Osteoblast (primary cell): ENCODE measurements around the gene APOH. TPM values are rescaled to one million over a fixed set of nuclear protein-coding genes. Genes with fewer than 3 reads are reported as not detected.

Experiments
- DNase-seq: peaks from one replicate; pipeline ENCODE4 v3.0.0; 2011; ENCODE audit warnings: low spot score, mixed read lengths; ENCODE audit not compliant: insufficient read length; ENCODE audit errors: missing footprints
- H2AFZ ChIP-seq: 2 replicates; pipeline ENCODE4 v1.6.0; 2011; ENCODE audit warnings: mild to moderate bottlenecking, low read length
- H3K27ac ChIP-seq: 2 replicates; pipeline ENCODE4 v1.5.1; 2011; ENCODE audit warnings: mild to moderate bottlenecking, low read depth, low read length, moderate library complexity
- H3K27me3 ChIP-seq: 2 replicates; pipeline ENCODE4 v1.6.0; 2012; ENCODE audit warnings: mild to moderate bottlenecking, control low read depth, inconsistent platforms, low read length, moderate library complexity; ENCODE audit not compliant: insufficient read depth
- H3K36me3 ChIP-seq: 2 replicates; pipeline ENCODE4 v1.5.1; 2011; ENCODE audit warnings: mild to moderate bottlenecking, low read length, control low read depth, moderate library complexity; ENCODE audit not compliant: insufficient read depth
- H3K4me1 ChIP-seq: 2 replicates; pipeline ENCODE4 v1.5.1; 2011; ENCODE audit warnings: mild to moderate bottlenecking, low read length, control low read depth, moderate library complexity; ENCODE audit not compliant: insufficient read depth
- H3K4me2 ChIP-seq: 2 replicates; pipeline ENCODE4 v1.6.0; 2011; ENCODE audit warnings: mild to moderate bottlenecking, low read length; ENCODE audit not compliant: insufficient read depth
- H3K4me3 ChIP-seq: fragments of 200-600 bp; sonication (generic); 3 replicates; pipeline ENCODE4 v1.5.1; 2012; ENCODE audit warnings: mild to moderate bottlenecking, low read length, inconsistent platforms; ENCODE audit not compliant: insufficient read depth
- H3K79me2 ChIP-seq: 2 replicates; pipeline ENCODE4 v1.6.0; 2012; ENCODE audit warnings: mild to moderate bottlenecking, low read length, control low read depth, inconsistent platforms; ENCODE audit not compliant: insufficient read depth
- H3K9me3 ChIP-seq: 2 replicates; pipeline ENCODE4 v1.5.1; 2011; ENCODE audit warnings: low read depth, low read length, control low read depth
- H4K20me1 ChIP-seq: 2 replicates; pipeline ENCODE4 v1.6.0; 2012; ENCODE audit warnings: mild to moderate bottlenecking, low read length, control low read depth; ENCODE audit not compliant: insufficient read depth
- CTCF ChIP-seq: IDR thresholded peaks from 2 replicates; pipeline ENCODE4 v1.5.1; 2011; ENCODE audit warnings: mild to moderate bottlenecking, low read depth, low read length, moderate library complexity; ENCODE audit errors: extremely low read depth
- total RNA-seq: library from RNA; depleted of rRNA; stranded (reverse); fragments of >200 nt; gene quantifications from 2 replicates; pipeline ENCODE4 v1.2.3, GENCODE V29; 2012

Gene APOH
- total RNA-seq, 1 donor, result not detected

- no peaks in the 10 kb centered on the region for H3K79me2 ChIP-seq
- no peaks in the 10 kb centered on the region for H3K9me3 ChIP-seq
- no peak overlapping the region for H3K4me3 ChIP-seq
- H2AFZ ChIP-seq, result no peak overlapping the region
- no peak for DNase-seq
- no peak overlapping the region for H3K27ac ChIP-seq
- no peaks in the 10 kb centered on the region for H3K4me1 ChIP-seq
- no peak for TF ChIP-seq CTCF
- no peaks in the 10 kb centered on the region for H4K20me1 ChIP-seq
- H3K36me3 ChIP-seq, result peaks cover 3% of the 10 kb centered on the region
- no peak overlapping the region for H3K4me2 ChIP-seq
- H3K27me3 ChIP-seq, result no peaks in the 10 kb centered on the region
Observed at GRCh38 chr17:66171692-66172091, 57.5 kb downstream of the APOH start.

- no peaks in the 10 kb centered on the region for H3K79me2 ChIP-seq
- H3K27ac ChIP-seq, result no peak overlapping the region
- H4K20me1 ChIP-seq, result no peaks in the 10 kb centered on the region
- DNase-seq, result no peak
- no peaks in the 10 kb centered on the region for H3K4me1 ChIP-seq
- no peaks in the 10 kb centered on the region for H3K9me3 ChIP-seq
- H3K27me3 ChIP-seq, result no peaks in the 10 kb centered on the region
- H2AFZ ChIP-seq, result no peak overlapping the region
- peaks cover 3% of the 10 kb centered on the region for H3K36me3 ChIP-seq
- no peak overlapping the region for H3K4me3 ChIP-seq
- no peak overlapping the region for H3K4me2 ChIP-seq
- no peak for TF ChIP-seq CTCF
Observed at GRCh38 chr17:66171172-66171571, 58.0 kb downstream of the APOH start.

DNA sequence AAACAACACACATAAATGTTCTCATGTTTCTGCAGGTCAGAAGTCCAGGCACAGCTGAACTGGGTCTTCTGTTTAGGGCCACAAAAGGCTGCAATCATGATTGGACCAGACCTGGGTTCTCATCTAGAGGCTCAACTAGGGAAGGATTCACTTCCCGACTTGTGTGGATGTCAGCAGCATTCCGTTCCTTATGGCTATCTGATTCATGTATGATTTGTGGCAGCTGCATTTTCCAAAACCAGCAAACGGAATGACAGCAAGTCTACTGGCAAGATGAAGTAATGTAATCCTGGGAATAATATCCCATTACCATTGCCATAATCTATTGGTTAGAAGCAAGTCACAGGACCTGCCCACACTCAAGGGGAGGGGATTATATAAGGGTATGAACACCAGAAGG, 59.4 kb downstream of the APOH start:
- Histone ChIP-seq H3K4me3 (no peak overlapping the region), H3K9me3 (no peaks in the 10 kb centered on the region), H3K27ac (no peak overlapping the region), H2AFZ (no peak overlapping the region), H3K36me3 (peaks cover under 1% of the 10 kb centered on the region), H3K79me2 (no peaks in the 10 kb centered on the region), H3K27me3 (no peaks in the 10 kb centered on the region), H3K4me1 (no peaks in the 10 kb centered on the region), H4K20me1 (no peaks in the 10 kb centered on the region), H3K4me2 (no peak overlapping the region)
- TF ChIP-seq CTCF, result no peak
- peak; percentile 17 for DNase-seq

GRCh38 chr17:66167189-66167815, 61.9 kb downstream of the APOH start:
- TF ChIP-seq CTCF, result no peak
- DNase-seq, result no peak

More at GRCh38 chr17:66167189-66167815, 61.9 kb downstream of the APOH start:
- Histone ChIP-seq H3K4me2 (no peak overlapping the region), H3K4me1 (no peaks in the 10 kb centered on the region), H2AFZ (no peak overlapping the region), H4K20me1 (no peaks in the 10 kb centered on the region), H3K27ac (no peak overlapping the region), H3K36me3 (no peaks in the 10 kb centered on the region), H3K4me3 (no peak overlapping the region), H3K27me3 (no peaks in the 10 kb centered on the region), H3K79me2 (no peaks in the 10 kb centered on the region), H3K9me3 (no peaks in the 10 kb centered on the region)
